ENCODE results near the gene NDUFA3.

- TF ChIP-seq, protein P1, sequence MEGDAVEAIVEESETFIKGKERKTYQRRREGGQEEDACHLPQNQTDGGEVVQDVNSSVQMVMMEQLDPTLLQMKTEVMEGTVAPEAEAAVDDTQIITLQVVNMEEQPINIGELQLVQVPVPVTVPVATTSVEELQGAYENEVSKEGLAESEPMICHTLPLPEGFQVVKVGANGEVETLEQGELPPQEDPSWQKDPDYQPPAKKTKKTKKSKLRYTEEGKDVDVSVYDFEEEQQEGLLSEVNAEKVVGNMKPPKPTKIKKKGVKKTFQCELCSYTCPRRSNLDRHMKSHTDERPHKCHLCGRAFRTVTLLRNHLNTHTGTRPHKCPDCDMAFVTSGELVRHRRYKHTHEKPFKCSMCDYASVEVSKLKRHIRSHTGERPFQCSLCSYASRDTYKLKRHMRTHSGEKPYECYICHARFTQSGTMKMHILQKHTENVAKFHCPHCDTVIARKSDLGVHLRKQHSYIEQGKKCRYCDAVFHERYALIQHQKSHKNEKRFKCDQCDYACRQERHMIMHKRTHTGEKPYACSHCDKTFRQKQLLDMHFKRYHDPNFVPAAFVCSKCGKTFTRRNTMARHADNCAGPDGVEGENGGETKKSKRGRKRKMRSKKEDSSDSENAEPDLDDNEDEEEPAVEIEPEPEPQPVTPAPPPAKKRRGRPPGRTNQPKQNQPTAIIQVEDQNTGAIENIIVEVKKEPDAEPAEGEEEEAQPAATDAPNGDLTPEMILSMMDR (IDR thresholded peaks at IDR 0.05; ENCODE audit: low read length) = no peak
- no peak for TF ChIP-seq EZH2phosphoT487 (IDR thresholded peaks at IDR 0.05; ENCODE audit: low read length)
- TF ChIP-seq EZH2 (optimal IDR thresholded peaks at IDR 0.05; ENCODE audit: low read depth, low read length) = no peak
Measured at GRCh38 chr19:54136864-54137698, 34.4 kb downstream of the NDUFA3 start.

Measured in MM.1S (cell line).